Loucy (cell line): ENCODE data around the gene PRB2.

Experiments used
- EZH2phosphoT487 ChIP-seq: fragments of 200-600 bp; IDR thresholded peaks from 2 replicates; pipeline ENCODE4 v1.6.1; 2018; ENCODE audit warnings: antibody characterized with exemption, mild to moderate bottlenecking, moderate library complexity, borderline replicate concordance
- TF ChIP-seq, protein P1 (sequence below): fragments of 200-600 bp; sonication (generic); conservative IDR thresholded peaks from 2 replicates; pipeline ENCODE4 v1.5.1; 2014; ENCODE audit warnings: mild to moderate bottlenecking, antibody characterized with exemption, low read length

GRCh38 chr12:11347810-11348209 is 47.6 kb downstream of the PRB2 start:
- TF ChIP-seq, protein P1, sequence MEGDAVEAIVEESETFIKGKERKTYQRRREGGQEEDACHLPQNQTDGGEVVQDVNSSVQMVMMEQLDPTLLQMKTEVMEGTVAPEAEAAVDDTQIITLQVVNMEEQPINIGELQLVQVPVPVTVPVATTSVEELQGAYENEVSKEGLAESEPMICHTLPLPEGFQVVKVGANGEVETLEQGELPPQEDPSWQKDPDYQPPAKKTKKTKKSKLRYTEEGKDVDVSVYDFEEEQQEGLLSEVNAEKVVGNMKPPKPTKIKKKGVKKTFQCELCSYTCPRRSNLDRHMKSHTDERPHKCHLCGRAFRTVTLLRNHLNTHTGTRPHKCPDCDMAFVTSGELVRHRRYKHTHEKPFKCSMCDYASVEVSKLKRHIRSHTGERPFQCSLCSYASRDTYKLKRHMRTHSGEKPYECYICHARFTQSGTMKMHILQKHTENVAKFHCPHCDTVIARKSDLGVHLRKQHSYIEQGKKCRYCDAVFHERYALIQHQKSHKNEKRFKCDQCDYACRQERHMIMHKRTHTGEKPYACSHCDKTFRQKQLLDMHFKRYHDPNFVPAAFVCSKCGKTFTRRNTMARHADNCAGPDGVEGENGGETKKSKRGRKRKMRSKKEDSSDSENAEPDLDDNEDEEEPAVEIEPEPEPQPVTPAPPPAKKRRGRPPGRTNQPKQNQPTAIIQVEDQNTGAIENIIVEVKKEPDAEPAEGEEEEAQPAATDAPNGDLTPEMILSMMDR = peak; percentile 40
- no peak for TF ChIP-seq EZH2phosphoT487
